Upper lobe of left lung (tissue), 4 donors: Measurements from ENCODE around the gene PCK2.

ENCODE experiments used
- CTCF ChIP-seq, 6 experiments: fragments of 450-650 bp in 4 of 6; fragments of 200-600 bp in 2 of 6; sonication (generic) in 2 of 6; IDR thresholded peaks; one replicate each; pipeline ENCODE4 v1.5.1; 2016 to 2019; ENCODE audit warnings: antibody characterized with exemption in 6 of 6
- EP300 ChIP-seq, 4 donors: sonication (generic); formaldehyde crosslinking; IDR thresholded peaks; one replicate each; pipeline ENCODE4 v1.5.1; 2017; ENCODE audit warnings: antibody characterized with exemption in 4 of 4, control low read depth in 2 of 4
- POLR2A ChIP-seq, 4 donors: fragments of 450-650 bp; IDR thresholded peaks; one replicate each; pipeline ENCODE4 v1.5.1; 2016 to 2017; ENCODE audit warnings: antibody characterized with exemption in 4 of 4, mild to moderate bottlenecking in 2 of 4

- no peak for TF ChIP-seq EP300 (IDR thresholded peaks at IDR 0.05)
- TF ChIP-seq CTCF (IDR thresholded peaks at IDR 0.05), result no peak
- no peak for TF ChIP-seq POLR2A (IDR thresholded peaks at IDR 0.05)
Observed at GRCh38 chr14:24094841-24095270, 745 bp downstream of the PCK2 start.
